ENCODE results near the gene ATP1B4. TPM values are rescaled to one million over a fixed set of nuclear protein-coding genes. Genes with fewer than 3 reads are reported as not detected.

ATP1B4 gene
- total RNA-seq, 1 experiment from 2014 or later, result not detected

GRCh38 chrX:120378570-120378969, 16.7 kb downstream of the ATP1B4 start:
- H4K91ac ChIP-seq (ENCODE audit: insufficient read length, low read depth, low read length), result no peak overlapping the region
- H4K8ac ChIP-seq (replicated peaks; ENCODE audit: insufficient read length, low read depth, low read length), result no peak overlapping the region
- H3T11ph ChIP-seq (ENCODE audit: low read length), result no peak overlapping the region
- no peak overlapping the region for H2BK5ac ChIP-seq (ENCODE audit: insufficient read length, low read length)
- no peaks in the 10 kb centered on the region for H3K23me2 ChIP-seq (ENCODE audit: insufficient read length, low read depth, low read length, poor library complexity, severe bottlenecking)
- no peaks in the 10 kb centered on the region for H4K20me1 ChIP-seq (ENCODE audit: control insufficient read depth, insufficient read depth, insufficient read length)
- Mint-ChIP-seq H3K36me3 (ENCODE audit: insufficient read depth in 1 of 3, low read depth in 3 of 3) (no peaks in the 10 kb centered on the region), H3K4me1 (peaks cover 17 to 23% of the 10 kb centered on the region in 2 experiments), H3K27ac (no peak overlapping the region), H3K27me3 (ENCODE audit: low read depth) (peaks cover 4% of the 10 kb centered on the region), H3K4me3 (no peak overlapping the region), H3K9me3 (peaks cover 60 to 66% of the 10 kb centered on the region in 2 experiments)
- H3K56ac ChIP-seq (ENCODE audit: insufficient read length, low read depth, low read length), result no peak overlapping the region
- no peak overlapping the region for H2AK5ac ChIP-seq (ENCODE audit: insufficient read length, low read length)
- H3K4me2 ChIP-seq (ENCODE audit: insufficient read depth, insufficient read length, low read length), result no peak overlapping the region
- peaks cover 48% of the 10 kb centered on the region for H3K9me3 ChIP-seq (ENCODE audit: control insufficient read depth, low read depth, low read length)
- no peak for TF ChIP-seq CTCF (conservative IDR thresholded peaks at IDR 0.05)
- no peaks in the 10 kb centered on the region for H3K79me1 ChIP-seq (ENCODE audit: insufficient read depth, low read depth, low read length, poor library complexity, severe bottlenecking)
- no peak overlapping the region for H2BK20ac ChIP-seq (ENCODE audit: low read depth, low read length, poor library complexity, severe bottlenecking)
- H4K5ac ChIP-seq (ENCODE audit: insufficient read length, low read depth, low read length), result no peak overlapping the region
- no CpG with 5 or more reads among the region's 5 CpGs for WGBS (ENCODE audit: extremely low coverage, insufficient read length, low lambda C conversion rate)
- H3K23ac ChIP-seq (ENCODE audit: insufficient read length, low read depth, low read length), result no peak overlapping the region
- DNase-seq, result no peak
- H3K14ac ChIP-seq (ENCODE audit: insufficient read depth, low read length), result no peak overlapping the region
- no peak overlapping the region for H3K4ac ChIP-seq (ENCODE audit: low read depth, low read length)
- H3K27me3 ChIP-seq (ENCODE audit: insufficient read depth, low read length), result no peaks in the 10 kb centered on the region
- no peaks in the 10 kb centered on the region for H3K79me2 ChIP-seq (ENCODE audit: insufficient read depth, low read length)
- H3K9ac ChIP-seq (ENCODE audit: extremely low read depth, insufficient read length, low read length), result no peak overlapping the region
- H2AFZ ChIP-seq (ENCODE audit: low read length), result no peak overlapping the region
- no peak overlapping the region for H2BK12ac ChIP-seq (ENCODE audit: insufficient read length, low read depth, low read length)
- no peak overlapping the region for H2BK15ac ChIP-seq (ENCODE audit: low read depth, low read length)
- H2BK120ac ChIP-seq (ENCODE audit: low read depth, low read length, poor library complexity, severe bottlenecking), result no peak overlapping the region
- H3K4me1 ChIP-seq (ENCODE audit: insufficient read depth, low read length), result peaks cover 3% of the 10 kb centered on the region; the same call in 1 of the 2 replicates
- H3K27ac ChIP-seq (ENCODE audit: insufficient read length, low read depth, low read length), result no peak overlapping the region
- no peak overlapping the region for H3K18ac ChIP-seq (ENCODE audit: insufficient read length, low read depth, low read length)

Data from H9 (cell line).